ENCODE results near the gene ASB15. TPM values are rescaled to one million over a fixed set of nuclear protein-coding genes. Genes with fewer than 3 reads are reported as not detected.

The ASB15 gene
- total RNA-seq, 1 donor from 2014 or later: not detected

DNA sequence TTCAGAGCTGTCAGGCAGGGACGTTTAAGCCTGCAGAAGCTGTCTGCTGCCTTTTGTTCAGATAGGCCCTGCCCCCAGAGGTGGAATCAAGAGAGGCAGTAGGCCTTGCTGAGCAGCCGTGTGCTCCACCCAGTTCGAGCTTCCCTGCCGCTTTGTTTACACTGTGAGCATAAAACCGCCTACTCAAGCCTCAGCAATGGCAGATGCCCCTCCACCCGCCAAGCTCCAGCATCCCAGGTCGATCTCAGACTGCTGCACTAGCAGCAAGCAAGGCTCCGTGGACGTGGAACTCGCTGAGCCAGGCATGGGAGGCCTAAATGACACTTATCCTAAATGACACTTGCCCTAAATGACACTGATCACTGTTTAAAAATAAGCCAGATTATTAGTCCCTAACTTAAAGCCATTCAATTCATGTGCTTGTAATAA is 6.8 kb upstream of the ASB15 start:
- TF ChIP-seq, protein P1, sequence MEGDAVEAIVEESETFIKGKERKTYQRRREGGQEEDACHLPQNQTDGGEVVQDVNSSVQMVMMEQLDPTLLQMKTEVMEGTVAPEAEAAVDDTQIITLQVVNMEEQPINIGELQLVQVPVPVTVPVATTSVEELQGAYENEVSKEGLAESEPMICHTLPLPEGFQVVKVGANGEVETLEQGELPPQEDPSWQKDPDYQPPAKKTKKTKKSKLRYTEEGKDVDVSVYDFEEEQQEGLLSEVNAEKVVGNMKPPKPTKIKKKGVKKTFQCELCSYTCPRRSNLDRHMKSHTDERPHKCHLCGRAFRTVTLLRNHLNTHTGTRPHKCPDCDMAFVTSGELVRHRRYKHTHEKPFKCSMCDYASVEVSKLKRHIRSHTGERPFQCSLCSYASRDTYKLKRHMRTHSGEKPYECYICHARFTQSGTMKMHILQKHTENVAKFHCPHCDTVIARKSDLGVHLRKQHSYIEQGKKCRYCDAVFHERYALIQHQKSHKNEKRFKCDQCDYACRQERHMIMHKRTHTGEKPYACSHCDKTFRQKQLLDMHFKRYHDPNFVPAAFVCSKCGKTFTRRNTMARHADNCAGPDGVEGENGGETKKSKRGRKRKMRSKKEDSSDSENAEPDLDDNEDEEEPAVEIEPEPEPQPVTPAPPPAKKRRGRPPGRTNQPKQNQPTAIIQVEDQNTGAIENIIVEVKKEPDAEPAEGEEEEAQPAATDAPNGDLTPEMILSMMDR (IDR thresholded peaks at IDR 0.05; ENCODE audit: partially characterized antibody, unreplicated experiment): no peak
- peaks cover 8% of the 10 kb centered on the region for H3K4me1 Mint-ChIP-seq (ENCODE audit: low read depth, unreplicated experiment)
- peaks cover 4% of the 10 kb centered on the region for H3K36me3 Mint-ChIP-seq (ENCODE audit: unreplicated experiment)
- peaks cover 5% of the 10 kb centered on the region for H3K9me3 Mint-ChIP-seq (ENCODE audit: unreplicated experiment)
- peak; percentile 40 for DNase-seq
- no peak overlapping the region for H3K4me3 Mint-ChIP-seq (ENCODE audit: unreplicated experiment)
- no peaks in the 10 kb centered on the region for H3K27me3 Mint-ChIP-seq (ENCODE audit: unreplicated experiment)
- peak overlapping the region; percentile 75 for H3K27ac Mint-ChIP-seq (ENCODE audit: unreplicated experiment)

- H3K36me3 Mint-ChIP-seq (ENCODE audit: unreplicated experiment): peaks cover 4% of the 10 kb centered on the region
- H3K27ac Mint-ChIP-seq (ENCODE audit: unreplicated experiment): no peak overlapping the region
- H3K9me3 Mint-ChIP-seq (ENCODE audit: unreplicated experiment): peaks cover 5% of the 10 kb centered on the region
- no peak for DNase-seq
- H3K27me3 Mint-ChIP-seq (ENCODE audit: unreplicated experiment): no peaks in the 10 kb centered on the region
- H3K4me3 Mint-ChIP-seq (ENCODE audit: unreplicated experiment): no peak overlapping the region
- TF ChIP-seq, protein P1 (IDR thresholded peaks at IDR 0.05; ENCODE audit: partially characterized antibody, unreplicated experiment): no peak
- H3K4me1 Mint-ChIP-seq (ENCODE audit: low read depth, unreplicated experiment): peaks cover 8% of the 10 kb centered on the region
Observed at GRCh38 chr7:123598657-123599056, 3.0 kb upstream of the ASB15 start.

DNA sequence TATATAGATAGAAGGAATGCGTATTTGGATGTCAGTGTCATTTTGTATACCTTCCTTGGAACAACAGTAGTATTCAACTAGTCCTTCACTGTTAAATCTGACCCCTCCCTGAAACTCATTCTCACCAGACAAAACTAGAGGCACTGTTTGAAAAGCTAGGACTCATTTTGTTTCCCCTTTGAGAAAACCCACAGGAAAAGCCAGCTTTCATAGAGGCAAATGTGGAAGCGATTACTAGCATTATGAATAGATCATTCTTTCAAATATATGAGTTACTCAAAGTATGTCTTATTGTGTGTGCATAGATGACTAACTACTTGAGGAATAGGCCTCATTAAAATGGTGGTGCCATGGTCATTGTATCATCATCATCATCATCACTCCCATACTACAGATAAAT is 1.9 kb upstream of the ASB15 start:
- H3K36me3 Mint-ChIP-seq (ENCODE audit: unreplicated experiment): peaks cover 4% of the 10 kb centered on the region
- H3K27ac Mint-ChIP-seq (ENCODE audit: unreplicated experiment): no peak overlapping the region
- TF ChIP-seq, protein P1 (IDR thresholded peaks at IDR 0.05; ENCODE audit: partially characterized antibody, unreplicated experiment): no peak
- no peaks in the 10 kb centered on the region for H3K27me3 Mint-ChIP-seq (ENCODE audit: unreplicated experiment)
- peaks cover 5% of the 10 kb centered on the region for H3K9me3 Mint-ChIP-seq (ENCODE audit: unreplicated experiment)
- H3K4me1 Mint-ChIP-seq (ENCODE audit: low read depth, unreplicated experiment): peaks cover 7% of the 10 kb centered on the region
- DNase-seq: no peak
- no peak overlapping the region for H3K4me3 Mint-ChIP-seq (ENCODE audit: unreplicated experiment)

DNA sequence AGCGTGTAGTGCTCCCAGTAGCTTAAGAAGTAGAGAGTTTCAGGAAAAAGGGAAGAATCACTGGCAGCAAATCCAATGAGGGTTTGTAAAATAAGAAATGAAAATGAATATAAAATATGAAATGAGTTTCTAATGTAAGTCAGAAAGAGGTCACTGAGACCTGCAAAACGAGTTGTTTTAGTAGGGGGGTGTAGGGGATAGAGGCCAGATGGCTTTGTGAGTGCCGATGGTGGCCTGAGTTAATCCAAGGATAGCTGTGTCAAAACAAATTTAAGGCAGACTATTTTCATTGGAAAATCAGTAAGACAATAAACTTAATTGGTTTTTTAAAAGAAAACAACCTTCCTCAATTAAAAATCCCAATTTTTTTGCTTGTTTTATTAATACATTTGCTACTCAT is 745 bp upstream of the ASB15 start:
- Mint-ChIP-seq H3K4me1 (ENCODE audit: low read depth, unreplicated experiment) (no peaks in the 10 kb centered on the region), H3K27me3 (ENCODE audit: unreplicated experiment) (no peaks in the 10 kb centered on the region), H3K9me3 (ENCODE audit: unreplicated experiment) (no peaks in the 10 kb centered on the region), H3K36me3 (ENCODE audit: unreplicated experiment) (no peaks in the 10 kb centered on the region), H3K27ac (ENCODE audit: unreplicated experiment) (no peak overlapping the region), H3K4me3 (ENCODE audit: unreplicated experiment) (no peak overlapping the region)
- TF ChIP-seq, protein P1 (IDR thresholded peaks at IDR 0.05; ENCODE audit: partially characterized antibody, unreplicated experiment): no peak
- DNase-seq: no peak

DNA sequence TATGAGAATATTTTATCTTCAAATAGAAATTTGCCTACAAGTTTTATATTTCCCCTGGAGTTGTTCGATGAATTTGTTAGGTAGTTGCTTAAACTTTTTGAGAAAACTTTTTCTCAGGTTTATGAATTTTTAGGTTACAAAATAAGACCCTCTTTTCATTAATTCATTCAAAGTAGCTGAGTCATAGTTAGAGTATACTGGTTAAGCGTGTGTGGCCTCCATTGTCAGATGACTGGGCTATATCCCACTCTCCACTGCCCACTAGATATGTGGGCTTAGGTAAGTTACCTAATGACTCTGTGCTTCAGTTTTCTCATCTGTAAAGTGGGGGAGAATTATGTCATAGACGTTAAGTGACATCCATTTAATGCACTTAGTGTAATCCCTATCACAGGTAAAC is 1.0 kb downstream of the ASB15 start:
- H3K4me1 Mint-ChIP-seq (ENCODE audit: low read depth, unreplicated experiment): no peaks in the 10 kb centered on the region
- H3K27ac Mint-ChIP-seq (ENCODE audit: unreplicated experiment): no peak overlapping the region
- H3K27me3 Mint-ChIP-seq (ENCODE audit: unreplicated experiment): no peaks in the 10 kb centered on the region
- H3K36me3 Mint-ChIP-seq (ENCODE audit: unreplicated experiment): no peaks in the 10 kb centered on the region
- no peaks in the 10 kb centered on the region for H3K9me3 Mint-ChIP-seq (ENCODE audit: unreplicated experiment)
- no peak for DNase-seq
- TF ChIP-seq, protein P1 (IDR thresholded peaks at IDR 0.05; ENCODE audit: partially characterized antibody, unreplicated experiment): no peak
- no peak overlapping the region for H3K4me3 Mint-ChIP-seq (ENCODE audit: unreplicated experiment)

Measured in glutamatergic neuron (in vitro differentiated cells).